B cell (primary cell): ENCODE measurements around the gene JUND. TPM values are rescaled to one million over a fixed set of nuclear protein-coding genes. Genes with fewer than 3 reads are reported as not detected.

Experiments
- ATAC-seq: fragments of 200-7000 bp; cut with Tn5 transposase; one replicate; pipeline ENCODE4 v1.10.0; 2021; ENCODE audit warnings: low read depth, mild to moderate bottlenecking, moderate number of reproducible peaks, moderate library complexity
- CTCF ChIA-PET: fragments of 350-600 bp; sonication (Branson Sonifier 250); formaldehyde crosslinking; loops from one replicate; lab custom pipeline; 2021; ENCODE audit warnings: antibody characterized with exemption, inconsistent platforms; lab: Charles Lee
- POLR2A ChIA-PET: fragments of 350-600 bp; sonication (Branson Sonifier 250); formaldehyde crosslinking; loops from one replicate; lab custom pipeline; 2021; ENCODE audit warnings: antibody characterized with exemption; lab: Charles Lee
- DNase-seq: peaks from one replicate; pipeline ENCODE4 v3.0.0; 2013
- H2AFZ ChIP-seq: 2 replicates; pipeline ENCODE4 v1.6.1; 2012; ENCODE audit warnings: mild to moderate bottlenecking, low read depth, low read length; ENCODE audit not compliant: insufficient read depth, poor library complexity, severe bottlenecking
- H3K27ac ChIP-seq, 2 donors: 1 replicate in 1 of 2; 2 replicates in 1 of 2; pipeline ENCODE4 v1.5.1; 2012 to 2013; ENCODE audit warnings: low read length in 2 of 2, mild to moderate bottlenecking in 2 of 2, moderate library complexity in 1 of 2
- H3K27me3 ChIP-seq, 4 experiments: fragments of 200-600 bp in 1 of 4; sonication (generic) in 1 of 4; replicated peaks in 1 of 4; 1 replicate in 2 of 4; 2 replicates in 2 of 4; pipeline versions ENCODE4 v1.6.1 to v1.7.0; 2013 to 2016; ENCODE audit warnings: low read length in 3 of 4, mild to moderate bottlenecking in 2 of 4, mixed read lengths in 1 of 4, moderate library complexity in 1 of 4; ENCODE audit not compliant: insufficient read depth in 4 of 4, control insufficient read depth in 3 of 4; ENCODE audit errors: control extremely low read depth in 1 of 4
- H3K36me3 ChIP-seq, 2 experiments: replicated peaks in 1 of 2; 1 replicate in 1 of 2; 2 replicates in 1 of 2; pipeline versions ENCODE4 v1.6.1 to v1.7.1; 2013; ENCODE audit warnings: low read length in 1 of 2; ENCODE audit not compliant: insufficient read depth in 2 of 2, control insufficient read depth in 1 of 2; ENCODE audit errors: control extremely low read depth in 1 of 2, extremely low read depth in 1 of 2
- H3K4me1 ChIP-seq, 2 donors: fragments of 200-600 bp in 1 of 2; sonication (generic) in 1 of 2; 1 replicate in 1 of 2; 2 replicates in 1 of 2; pipeline versions ENCODE4 v1.5.1 to v1.6.1; 2013 to 2017; ENCODE audit warnings: low read length in 2 of 2; ENCODE audit not compliant: control insufficient read depth in 2 of 2, insufficient read depth in 2 of 2
- H3K4me2 ChIP-seq: replicated peaks from 2 replicates; pipeline ENCODE3; 2012; ENCODE audit warnings: mild to moderate bottlenecking, low read depth, low read length; ENCODE audit not compliant: poor library complexity, severe bottlenecking
- H3K4me3 ChIP-seq, 5 experiments: fragments of 200-600 bp in 1 of 5; sonication (generic) in 1 of 5; 1 replicate in 3 of 5; 2 replicates in 2 of 5; pipeline versions ENCODE4 v1.5.1 to v1.7.0; 2011 to 2016; ENCODE audit warnings: low read length in 4 of 5, mild to moderate bottlenecking in 4 of 5, low read depth in 2 of 5, control low read depth in 1 of 5, moderate library complexity in 1 of 5; ENCODE audit not compliant: insufficient read depth in 1 of 5; ENCODE audit errors: control extremely low read depth in 1 of 5, extremely low read depth in 1 of 5
- H3K79me2 ChIP-seq: fragments of 200-600 bp; sonication (generic); one replicate; pipeline ENCODE4 v1.6.0; 2016; ENCODE audit warnings: low read length; ENCODE audit not compliant: control insufficient read depth, insufficient read depth
- H3K9ac ChIP-seq: fragments of 200-600 bp; sonication (generic); 2 replicates; pipeline ENCODE4 v1.6.1; 2017; ENCODE audit warnings: mild to moderate bottlenecking, low read length, moderate library complexity
- H3K9me3 ChIP-seq, 3 donors: one replicate each; pipeline versions ENCODE4 v1.6.1 to v1.7.1; 2013; ENCODE audit warnings: low read length in 2 of 3; ENCODE audit not compliant: control insufficient read depth in 2 of 3, insufficient read depth in 1 of 3; ENCODE audit errors: control extremely low read depth in 1 of 3
- H4K20me1 ChIP-seq: 2 replicates; pipeline ENCODE4 v1.6.0; 2012; ENCODE audit warnings: mild to moderate bottlenecking, low read length; ENCODE audit not compliant: insufficient read depth, control insufficient read depth, poor library complexity, severe bottlenecking
- H3K27ac Mint-ChIP-seq: one replicate; pipeline ENCODE4 v1.8.0; 2021; ENCODE audit warnings: mixed read lengths
- H3K27me3 Mint-ChIP-seq: one replicate; pipeline ENCODE4 v1.8.0; 2021; ENCODE audit warnings: mixed read lengths
- H3K4me1 Mint-ChIP-seq: one replicate; pipeline ENCODE4 v1.8.0; 2021; ENCODE audit warnings: mixed read lengths
- H3K4me3 Mint-ChIP-seq: one replicate; pipeline ENCODE4 v1.8.0; 2021; ENCODE audit warnings: mixed read lengths
- H3K9me3 Mint-ChIP-seq: one replicate; pipeline ENCODE4 v1.8.0; 2022; ENCODE audit warnings: mixed read lengths; ENCODE audit not compliant: insufficient read depth
- CTCF ChIP-seq: fragments of 200-600 bp; IDR thresholded peaks from one replicate; pipeline ENCODE4 v1.8.0; 2022; ENCODE audit warnings: antibody characterized with exemption, mild to moderate bottlenecking
- EZH2 ChIP-seq: IDR thresholded peaks from 2 replicates; pipeline ENCODE4 v1.6.1; 2012; ENCODE audit warnings: borderline replicate concordance, low read depth, mild to moderate bottlenecking, moderate library complexity, low read length; ENCODE audit not compliant: insufficient read depth, poor library complexity, severe bottlenecking
- WGBS: methylation state at CpG from one replicate; pipeline ENCODE4 v1.1.5; 2013; ENCODE audit warnings: missing lambda C conversion rate; ENCODE audit not compliant: insufficient coverage; 5-methylcytosine and 5-hydroxymethylcytosine counted together
- intact Hi-C: fragments of 100-400 bp; cut with micrococcal nuclease; formaldehyde crosslinking; loops from one replicate; pipeline ENCODE4 v1.10.0; 2022
- polyA plus RNA-seq: library from polyadenylated mRNA; depleted of rRNA; stranded (reverse); fragments of >200 nt; gene quantifications from 2 replicates; pipeline ENCODE4 v1.2.3, GENCODE V29; 2012
- total RNA-seq, 2 donors: library from RNA; stranded (reverse); fragments of 120-200 nt in 1 of 2; gene quantifications; 1 replicate in 1 of 2; 2 replicates in 1 of 2; pipeline versions ENCODE4 v1.2.3 to v1.2.4, GENCODE V29; 2013 to 2022

Gene JUND
- total and polyA plus RNA-seq, 2 donors (not counting 1 experiment from before 2014, with no cell fraction given): 628 to 5,593 TPM

GRCh38 chr19:18293642-18294466 is 12.4 kb upstream of the JUND start:
- peak overlapping the region in 1 of 5 experiments; percentile 99 for H3K4me3 ChIP-seq
- Mint-ChIP-seq H3K4me3 (peak overlapping the region; percentile 82), H3K9me3 (no peaks in the 10 kb centered on the region), H3K27me3 (no peaks in the 10 kb centered on the region), H3K4me1 (peaks cover 56% of the 10 kb centered on the region), H3K27ac (peak overlapping the region; percentile 96)
- no peaks in the 10 kb centered on the region for H3K27me3 ChIP-seq
- H3K9ac ChIP-seq: peak overlapping the region; percentile 100
- DNase-seq (no peak), ATAC-seq (no peak)
- peaks cover 5% of the 10 kb centered on the region for H3K79me2 ChIP-seq
- H3K4me2 ChIP-seq: peak overlapping the region; percentile 99
- intact Hi-C loops: loop anchor here (1.0 to 5.0 kb wide), 4 partner anchors 10 to 272 kb away; partner anchors contain the start of genes JUND and LSM4
- TF ChIP-seq EZH2 (no peak), CTCF (no peak)
- peak overlapping the region; percentile 100 for H3K27ac ChIP-seq
- ChIA-PET CTCF (interaction anchor here (0.8 to 6.5 kb wide), 6 partner anchors 8 to 31 kb away, joined by 3 to 138 read pairs (median 9); partner anchors contain the start of genes JUND and LSM4), POLR2A (interaction anchor here (2.5 to 6.6 kb wide), 4 partner anchors 10 to 28 kb away, joined by 17 to 318 read pairs (median 116); partner anchors contain the start of genes JUND and LSM4)
- no peaks in the 10 kb centered on the region for H3K9me3 ChIP-seq
- H4K20me1 ChIP-seq: no peaks in the 10 kb centered on the region
- no peak overlapping the region for H2AFZ ChIP-seq
- H3K36me3 ChIP-seq: no peaks in the 10 kb centered on the region
- WGBS: 92% methylated on average over 15 of the region's 18 CpGs
- H3K4me1 ChIP-seq: peaks cover 44 to 58% of the 10 kb centered on the region in 2 donors
